Middle frontal gyrus (tissue), 1 donor: ENCODE data around the gene TXNDC17.
"Not testable (repeated sequence)": the region's sequence is repeated elsewhere in the genome, so short reads cannot be mapped to it uniquely, and the experiment has no call there.

Experiments
- DNase-seq: peaks from one replicate; pipeline ENCODE4 v3.0.0-alpha.2; 2015; ENCODE audit warnings: low spot score; ENCODE audit errors: extremely low spot score

TXNDC17 gene

DNA sequence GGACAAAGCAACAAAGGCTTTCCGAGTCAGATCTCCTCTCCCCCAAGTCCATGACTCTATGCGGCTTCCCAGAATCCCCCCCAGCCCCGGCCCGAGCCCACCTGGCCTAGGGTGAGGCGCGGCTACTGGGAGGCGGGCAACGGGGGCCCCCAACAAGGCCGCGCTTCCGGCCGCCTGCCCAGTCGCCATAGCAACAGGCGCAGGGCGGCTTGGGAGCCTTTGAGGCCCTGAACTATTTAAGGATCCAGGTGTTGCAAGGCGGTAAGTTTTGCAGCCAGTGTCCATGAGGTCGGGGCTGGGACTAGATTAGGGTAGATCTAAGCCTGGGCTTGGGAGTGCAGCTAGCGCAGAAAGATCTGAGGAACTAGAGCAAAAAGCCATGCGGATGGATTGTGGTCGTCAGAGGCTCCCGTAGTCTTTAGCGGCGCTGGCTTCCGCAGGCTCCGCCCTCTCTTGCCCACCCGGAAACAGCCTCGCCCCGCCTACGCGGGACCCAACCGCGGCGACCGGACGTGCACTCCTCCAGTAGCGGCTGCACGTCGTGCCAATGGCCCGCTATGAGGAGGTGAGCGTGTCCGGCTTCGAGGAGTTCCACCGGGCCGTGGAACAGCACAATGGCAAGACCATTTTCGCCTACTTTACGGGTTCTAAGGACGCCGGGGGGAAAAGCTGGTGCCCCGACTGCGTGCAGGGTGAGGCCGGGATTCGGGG, at the start of gene TXNDC17, which contains the start of gene KIAA0753:
TSS of gene TXNDC17 (plus strand) at position 525 of the 711 bp plus-strand sequence. CDS start at position 548, 23 bp downstream.
TSS of gene KIAA0753 (minus strand) at position 176 of the 711 bp plus-strand sequence. CDS start 5,608 bp downstream, outside the sequence.
- DNase-seq, result peak; percentile 80

GRCh38 chr17:6591599-6592158, 49.2 kb upstream of the TXNDC17 start:
- DNase-seq, result no peak

DNA sequence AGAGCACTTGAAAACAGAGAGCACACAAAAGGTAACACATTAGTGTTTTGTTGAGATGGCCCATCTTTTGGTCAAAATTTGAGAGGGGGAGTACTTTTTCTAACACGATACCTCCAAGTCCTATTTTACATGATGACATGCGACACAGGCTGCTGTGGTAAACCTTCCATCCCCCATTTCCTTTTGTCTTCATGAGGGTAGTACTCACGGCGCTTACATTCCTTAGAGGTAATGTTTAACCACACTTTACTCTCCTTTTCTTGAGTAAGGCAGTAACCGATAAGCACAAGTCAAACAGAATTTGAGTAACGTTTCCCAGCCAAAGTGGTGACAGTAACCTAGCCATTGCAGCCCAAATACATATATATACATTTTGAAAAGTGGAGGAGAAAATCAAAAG, 48.7 kb upstream of the TXNDC17 start:
- DNase-seq, result no peak

DNA sequence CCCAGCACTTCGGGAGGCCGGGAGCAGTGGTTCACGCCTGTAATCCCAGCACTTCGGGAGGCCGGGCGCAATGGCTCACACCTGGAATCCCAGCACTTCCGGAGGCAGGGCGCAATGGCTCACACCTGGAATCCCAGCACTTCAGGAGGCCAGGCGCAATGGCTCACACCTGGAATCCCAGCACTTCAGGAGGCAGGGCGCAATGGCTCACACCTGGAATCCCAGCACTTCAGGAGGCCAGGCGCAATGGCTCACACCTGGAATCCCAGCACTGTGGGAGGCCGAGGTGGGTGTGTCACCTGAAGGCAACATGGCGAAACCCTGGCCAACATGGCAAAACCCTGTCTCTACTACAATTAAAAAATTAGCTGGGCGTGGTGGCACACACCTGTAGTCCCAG, 47.5 kb upstream of the TXNDC17 start:
- DNase-seq, result not testable (repeated sequence)

- no peak for DNase-seq
Observed at GRCh38 chr17:6596081-6596480, 44.8 kb upstream of the TXNDC17 start.

DNA sequence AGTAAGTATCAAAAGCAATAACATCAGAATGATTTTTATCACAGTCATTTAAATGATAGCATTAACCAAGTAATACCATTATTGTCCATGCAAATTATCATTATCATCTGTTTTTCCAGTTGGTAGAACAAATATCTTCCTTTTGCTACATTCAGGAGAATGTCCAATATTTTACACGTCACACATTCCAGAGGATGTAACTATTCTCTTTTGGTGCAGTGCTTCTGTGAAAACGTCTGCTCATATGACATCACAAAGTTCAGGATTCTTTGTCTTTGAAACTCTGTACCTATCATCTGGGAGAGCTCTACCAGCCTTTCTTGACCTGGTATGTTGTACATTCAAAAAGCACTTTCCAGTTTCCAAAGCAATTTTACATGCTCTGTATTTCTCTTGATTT, 44.3 kb upstream of the TXNDC17 start:
- DNase-seq, result no peak

DNA sequence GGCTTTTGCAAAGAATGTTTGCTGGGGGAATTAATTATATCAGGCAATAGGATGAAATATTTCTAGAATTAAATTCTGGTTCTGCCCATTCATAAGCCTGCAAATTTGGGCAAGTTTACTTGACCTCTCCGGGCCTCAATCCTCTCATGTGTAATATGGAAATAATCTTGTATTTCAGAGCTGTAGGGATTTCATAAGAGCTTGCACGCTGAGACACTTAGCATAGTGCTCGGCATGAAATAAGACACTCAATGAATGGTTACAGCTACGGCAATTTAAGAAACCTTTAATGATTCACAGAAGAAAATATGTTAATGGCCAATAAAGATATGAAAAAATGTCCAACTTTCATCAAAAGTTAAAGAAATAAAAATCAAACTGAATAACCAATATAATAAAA, 43.9 kb upstream of the TXNDC17 start:
- no peak for DNase-seq

GRCh38 chr17:6597727-6598126, 43.1 kb upstream of the TXNDC17 start:
- no peak for DNase-seq

DNA sequence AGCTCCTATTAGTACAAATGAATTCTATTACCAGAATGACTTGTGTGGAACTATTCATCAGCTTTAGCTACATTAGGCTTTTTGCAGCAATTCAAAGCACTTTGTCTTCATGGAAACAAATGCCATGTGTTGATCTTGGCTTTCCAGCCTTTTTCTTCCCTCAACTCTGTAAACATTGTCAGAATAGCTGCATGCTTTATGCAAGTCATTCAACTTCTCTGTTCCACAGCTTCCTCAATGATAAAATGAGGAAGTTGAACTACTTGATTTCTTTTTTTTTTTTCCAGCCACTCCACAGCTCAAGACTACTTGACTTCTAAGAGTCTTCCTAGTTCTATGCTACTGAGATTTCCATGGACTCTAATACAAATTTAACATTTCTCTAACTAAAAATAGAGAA, 41.5 kb upstream of the TXNDC17 start:
- no peak for DNase-seq

DNA sequence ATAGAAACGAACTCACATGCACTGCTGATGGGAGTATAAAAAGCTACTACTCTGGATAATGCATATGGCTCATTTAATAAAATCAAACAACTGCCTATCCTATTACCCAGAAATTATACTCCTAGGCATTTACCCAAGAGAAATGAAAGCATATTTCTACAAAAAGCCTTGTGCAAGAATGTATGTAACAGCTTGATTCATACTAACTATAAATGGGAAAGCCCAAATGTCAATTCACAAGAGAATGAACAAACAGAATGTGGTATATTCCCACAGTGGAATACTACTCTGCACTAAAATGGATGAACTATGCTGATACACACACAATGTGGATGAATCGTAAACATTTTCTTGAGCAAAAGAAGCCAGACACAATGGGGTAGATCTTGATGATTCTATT, 38.7 kb upstream of the TXNDC17 start:
- no peak for DNase-seq

GRCh38 chr17:6603744-6604325, 37.0 kb upstream of the TXNDC17 start:
- DNase-seq, result no peak

DNA sequence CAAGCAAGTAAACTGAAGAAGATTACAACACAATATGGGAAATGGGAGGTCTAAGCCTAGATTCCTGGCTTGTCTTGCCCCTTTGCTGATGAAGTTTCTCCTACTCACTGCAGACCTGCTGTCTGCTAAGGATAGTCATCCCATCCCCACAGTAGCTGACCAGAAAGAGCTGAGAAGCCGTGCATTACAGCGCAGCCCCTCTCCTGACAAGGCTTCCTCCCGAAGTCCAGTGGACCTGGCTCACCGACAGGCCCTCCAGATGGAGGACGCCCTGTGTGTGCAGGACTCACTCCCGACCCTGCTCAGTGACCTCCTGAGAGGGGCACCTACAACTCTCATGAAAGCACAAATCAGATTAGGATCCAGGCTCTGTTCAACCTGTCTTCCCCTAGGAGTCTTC, 35.7 kb upstream of the TXNDC17 start:
- no peak for DNase-seq

- no peak for DNase-seq
Observed at GRCh38 chr17:6608321-6608720, 32.5 kb upstream of the TXNDC17 start.

GRCh38 chr17:6610011-6610410, 30.8 kb upstream of the TXNDC17 start:
- no peak for DNase-seq

- DNase-seq, result no peak
Observed at GRCh38 chr17:6611231-6611630, 29.6 kb upstream of the TXNDC17 start.

DNA sequence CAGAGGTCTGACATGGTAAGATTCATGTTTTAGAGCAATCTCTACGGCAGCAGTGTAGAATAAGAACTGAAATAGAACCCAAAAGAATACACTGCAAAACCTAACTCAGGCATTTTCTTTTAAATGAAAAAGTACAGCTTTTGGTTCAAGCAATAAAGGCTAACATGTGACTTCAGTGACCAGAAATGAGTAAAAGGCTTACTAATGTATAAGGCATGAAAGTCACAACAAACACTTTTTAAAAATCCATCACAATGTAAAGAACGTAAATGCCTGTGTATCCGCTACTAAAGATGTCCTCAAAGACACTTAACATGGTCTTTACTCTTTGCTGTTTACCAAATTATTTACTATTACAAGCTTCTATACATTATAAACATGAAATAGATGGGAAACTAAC, 16.9 kb upstream of the TXNDC17 start:
- DNase-seq, result no peak

DNA sequence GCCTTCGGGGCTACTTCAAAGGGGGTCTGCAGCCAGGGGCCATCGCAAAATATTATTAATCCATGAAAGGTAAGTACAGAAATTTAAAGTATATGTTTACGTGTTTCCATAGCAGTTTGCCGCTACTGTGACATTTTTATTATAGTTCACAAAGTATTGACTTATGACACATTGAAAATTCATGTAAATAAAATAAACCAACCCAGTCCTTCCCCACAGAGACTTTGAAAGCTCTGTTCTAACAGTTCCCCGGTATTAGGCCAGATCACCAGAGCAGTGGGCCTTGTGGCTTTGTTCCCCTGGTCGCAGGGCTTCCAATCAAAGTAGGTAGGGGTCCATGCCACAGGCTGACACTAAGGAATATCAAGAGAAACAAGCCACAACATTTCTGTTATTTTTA, 14.2 kb upstream of the TXNDC17 start:
- DNase-seq, result no peak

DNA sequence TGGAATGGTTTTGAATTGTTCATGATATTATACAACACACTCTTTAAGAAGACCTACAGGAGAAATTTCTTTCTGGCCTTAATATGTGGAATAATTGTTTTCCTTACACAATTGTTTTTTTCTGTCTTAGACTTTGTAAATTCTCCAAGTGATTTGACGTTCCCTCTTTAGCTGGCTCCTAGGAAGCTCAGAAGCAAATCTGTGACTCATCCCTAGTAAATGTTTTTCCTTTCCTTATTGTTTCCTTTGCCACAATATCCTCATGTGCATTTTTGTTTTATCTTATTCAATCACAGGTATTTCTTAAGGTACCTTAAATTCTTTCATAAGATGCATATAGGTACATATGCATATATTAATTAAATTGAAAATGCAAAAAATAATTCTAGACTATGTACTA, 13.8 kb upstream of the TXNDC17 start:
- no peak for DNase-seq

- no peak for DNase-seq
Observed at GRCh38 chr17:6630390-6630789, 10.5 kb upstream of the TXNDC17 start.

GRCh38 chr17:6632530-6632929, 8.3 kb upstream of the TXNDC17 start:
- no peak for DNase-seq

DNA sequence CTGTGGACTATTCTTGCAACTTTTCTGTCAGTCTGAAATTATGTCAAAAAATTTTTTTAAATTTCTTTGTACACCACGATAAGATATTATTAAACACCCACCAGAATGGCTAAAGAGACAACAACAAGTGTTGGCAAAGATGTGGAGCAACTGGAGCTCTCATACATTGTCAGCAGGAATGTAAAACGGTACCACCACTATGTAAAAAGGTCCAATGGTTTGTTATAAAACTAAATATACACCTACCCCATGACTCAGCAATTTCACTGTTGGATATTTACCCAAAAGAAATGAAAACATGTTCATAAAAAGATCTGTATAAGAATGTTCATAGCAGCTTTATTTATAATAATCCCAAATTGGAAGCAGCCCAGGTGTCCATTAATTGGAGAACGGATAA, 7.6 kb upstream of the TXNDC17 start:
- DNase-seq, result no peak

DNA sequence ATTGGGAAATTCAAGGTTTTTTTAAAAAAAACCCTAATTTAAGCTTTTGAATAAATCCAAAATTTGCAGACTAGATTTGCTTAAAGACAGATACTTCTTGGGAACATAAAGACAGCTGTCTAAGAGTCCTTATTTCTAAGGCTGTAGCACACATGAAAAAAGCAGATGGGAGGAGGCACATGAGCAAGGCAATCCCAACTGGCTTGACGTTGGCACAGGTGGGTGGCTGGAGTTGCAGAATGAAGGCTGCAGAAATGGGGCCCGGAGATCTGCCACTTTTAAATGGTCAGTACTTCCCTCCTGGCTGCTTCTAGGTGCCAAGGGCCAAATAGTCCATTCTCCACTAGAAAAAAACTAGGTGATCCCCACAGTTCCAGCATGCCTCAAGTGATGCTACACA, 4.8 kb upstream of the TXNDC17 start:
- no peak for DNase-seq
